Naive B cell (primary cell): ENCODE results near the gene ADD3. TPM values are rescaled to one million over a fixed set of nuclear protein-coding genes. Genes with fewer than 3 reads are reported as not detected.
"Not testable (repeated sequence)": the region's sequence is repeated elsewhere in the genome, so short reads cannot be mapped to it uniquely, and the experiment has no call there.

ENCODE experiments used
- ATAC-seq, 2 donors: fragments of 150-1000 bp; cut with Tn5 transposase; 2 replicates each; pipeline ENCODE4 v1.10.0; 2021; ENCODE audit warnings: low read depth in 2 of 2, mild to moderate bottlenecking in 2 of 2, moderate library complexity in 2 of 2
- DNase-seq: peaks from one replicate; pipeline ENCODE4 v3.0.0; 2022
- H3K27ac Mint-ChIP-seq, 6 donors: one replicate each; pipeline ENCODE4 v1.8.0; 2020 to 2022; ENCODE audit warnings: mild to moderate bottlenecking in 6 of 6, mixed read lengths in 6 of 6, moderate library complexity in 5 of 6, inconsistent platforms in 2 of 6
- H3K27me3 Mint-ChIP-seq, 3 donors: one replicate each; pipeline ENCODE4 v1.8.0; 2021 to 2022; ENCODE audit warnings: mixed read lengths in 3 of 3, mild to moderate bottlenecking in 1 of 3
- H3K36me3 Mint-ChIP-seq, 2 donors: one replicate each; pipeline ENCODE4 v1.8.0; 2020 to 2022; ENCODE audit warnings: mixed read lengths in 2 of 2, inconsistent platforms in 1 of 2, mild to moderate bottlenecking in 1 of 2
- H3K4me1 Mint-ChIP-seq, 3 donors: one replicate each; pipeline ENCODE4 v1.8.0; 2020 to 2022; ENCODE audit warnings: mixed read lengths in 3 of 3, inconsistent platforms in 1 of 3, mild to moderate bottlenecking in 1 of 3, moderate library complexity in 1 of 3
- H3K4me3 Mint-ChIP-seq, 8 donors: one replicate each; pipeline ENCODE4 v1.8.0; 2020 to 2022; ENCODE audit warnings: mild to moderate bottlenecking in 8 of 8, mixed read lengths in 8 of 8, moderate library complexity in 8 of 8, inconsistent platforms in 2 of 8
- H3K9me3 Mint-ChIP-seq, 7 donors: one replicate each; pipeline ENCODE4 v1.8.0; 2020 to 2022; ENCODE audit warnings: mixed read lengths in 7 of 7, mild to moderate bottlenecking in 5 of 7, inconsistent platforms in 2 of 7, moderate library complexity in 1 of 7
- polyA plus RNA-seq, 6 donors: library from polyadenylated mRNA; unstranded; fragments of 300-500 nt; fragmentation: Illumina TruSeq; gene quantifications; one replicate each; pipeline ENCODE4 v1.2.3, GENCODE V29; 2021; ENCODE audit warnings: low read depth in 6 of 6

Gene ADD3
- polyA plus RNA-seq, 6 donors from 2014 or later = 322 to 394 (median 366) TPM

DNA sequence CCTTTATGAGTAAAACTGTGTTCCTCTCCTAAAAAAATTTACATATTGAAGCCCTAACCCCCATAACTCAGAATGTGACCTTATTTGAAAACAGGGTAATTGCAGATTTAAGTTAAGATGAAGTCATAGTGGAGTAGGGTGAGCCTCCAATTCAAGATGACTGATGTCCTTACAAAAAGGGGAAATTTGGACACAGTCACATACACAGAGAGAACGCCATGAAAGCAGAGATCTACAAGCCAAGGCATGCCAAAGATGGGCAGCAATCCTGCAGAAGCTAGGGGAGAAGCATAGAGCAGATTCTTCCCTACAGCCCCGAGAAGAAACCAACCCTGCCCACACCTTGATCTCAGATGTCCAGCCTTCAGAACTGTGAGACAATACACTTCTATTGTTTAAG, 23.8 kb upstream of the ADD3 start:
- ATAC-seq = no peak
- H3K27ac Mint-ChIP-seq = no peak overlapping the region
- peaks cover 8 to 30% (median 17%) of the 10 kb centered on the region in 7 donors for H3K9me3 Mint-ChIP-seq

DNA sequence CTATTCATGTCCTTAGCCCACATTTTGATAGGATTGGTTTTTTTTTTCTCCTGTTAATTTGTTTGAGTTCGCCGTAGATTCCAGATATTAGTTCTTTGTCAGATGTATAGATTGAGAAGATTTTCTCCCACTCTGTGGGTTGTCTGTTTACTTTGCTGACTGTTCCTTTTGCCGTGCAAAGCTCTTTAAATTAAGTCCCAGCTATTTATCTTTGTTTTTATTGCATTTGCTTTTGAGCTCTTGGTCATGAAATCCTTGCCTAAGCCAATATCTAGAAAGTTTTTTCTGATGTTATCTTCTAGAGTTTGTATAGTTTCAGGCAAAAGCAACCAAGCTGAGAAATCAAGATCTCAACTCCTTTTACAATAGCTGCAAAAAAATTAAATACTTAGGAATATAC, 22.0 kb upstream of the ADD3 start:
- H3K27me3 Mint-ChIP-seq, H3K4me3 Mint-ChIP-seq, H3K27ac Mint-ChIP-seq, DNase-seq, H3K4me1 Mint-ChIP-seq, ATAC-seq: not testable (repeated sequence)
- Mint-ChIP-seq H3K9me3 (peaks cover 8 to 32% (median 17%) of the 10 kb centered on the region in 7 donors), H3K36me3 (peaks cover 11 to 18% of the 10 kb centered on the region in 2 donors)

More for the DNA sequence above, 23.8 kb upstream of the ADD3 start:
- H3K36me3 Mint-ChIP-seq = peaks cover 11 to 18% of the 10 kb centered on the region in 2 donors
- no peak for DNase-seq
- H3K4me3 Mint-ChIP-seq = no peak overlapping the region
- no peaks in the 10 kb centered on the region for H3K27me3 Mint-ChIP-seq
- H3K4me1 Mint-ChIP-seq = no peaks in the 10 kb centered on the region

DNA sequence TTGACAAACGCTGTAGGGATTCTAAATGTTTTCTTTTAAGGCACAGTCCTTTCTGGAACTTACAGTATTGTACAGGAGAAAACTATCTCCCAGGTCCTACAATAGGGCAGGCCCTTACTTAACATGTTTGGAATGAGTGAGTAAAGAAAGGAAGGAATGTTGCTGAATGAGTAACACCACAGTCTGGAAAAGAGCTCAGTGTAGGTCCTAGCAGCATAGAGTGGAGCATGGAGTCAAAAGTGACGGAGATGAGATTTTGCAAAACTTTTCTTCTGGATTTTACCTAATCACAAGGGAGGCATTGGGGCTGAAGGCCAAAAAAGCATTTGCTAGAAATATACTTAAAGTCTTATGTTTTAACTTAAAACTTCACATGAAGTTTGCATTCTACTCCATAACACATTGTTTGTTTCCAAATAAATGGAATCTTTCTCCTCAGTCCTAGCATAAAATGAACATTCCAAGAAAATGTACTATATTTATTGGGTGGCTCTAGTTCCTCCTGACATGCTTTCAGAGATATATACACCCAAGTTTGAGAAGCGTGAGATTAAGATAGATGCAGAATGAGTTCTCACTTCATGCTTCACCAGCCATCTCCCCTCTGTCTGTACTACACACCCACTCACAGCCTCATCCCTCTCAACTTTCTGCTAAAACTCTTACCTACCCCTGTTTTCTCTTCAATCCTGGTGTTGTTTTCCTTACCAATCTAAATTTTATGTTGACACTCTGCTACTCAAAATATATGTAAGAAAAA, 20.2 kb upstream of the ADD3 start:
- no peaks in the 10 kb centered on the region for H3K4me1 Mint-ChIP-seq
- DNase-seq (no peak), ATAC-seq (no peak)
- peak overlapping the region in 1 of 6 donors; percentile 74 for H3K27ac Mint-ChIP-seq
- H3K36me3 Mint-ChIP-seq = peaks cover 11 to 18% of the 10 kb centered on the region in 2 donors
- H3K9me3 Mint-ChIP-seq = peaks cover 8 to 32% (median 17%) of the 10 kb centered on the region in 7 donors
- H3K4me3 Mint-ChIP-seq = no peak overlapping the region
- no peaks in the 10 kb centered on the region for H3K27me3 Mint-ChIP-seq

DNA sequence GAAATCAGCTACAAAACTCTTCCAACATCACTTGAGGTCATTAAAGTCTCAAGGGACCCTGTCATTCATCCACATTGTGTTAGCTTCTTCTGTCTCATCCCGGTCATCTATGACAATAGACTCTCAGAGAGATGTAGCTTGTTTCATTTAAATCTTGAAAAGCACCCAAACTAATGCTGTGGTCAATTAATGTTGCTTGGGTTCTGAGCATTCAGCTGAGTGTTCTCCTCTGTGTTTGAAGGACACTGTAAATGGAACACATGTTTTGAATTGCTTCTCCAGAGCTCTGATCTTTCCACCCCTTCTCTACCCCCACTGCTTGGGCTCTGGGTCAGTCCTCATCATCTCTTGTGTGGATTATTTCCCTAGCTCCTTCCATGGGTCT, 19.6 kb upstream of the ADD3 start:
- Mint-ChIP-seq H3K4me1 (peaks cover 0 to 2% (median 0%) of the 10 kb centered on the region in 3 donors), H3K9me3 (peaks cover 8 to 32% (median 17%) of the 10 kb centered on the region in 7 donors), H3K36me3 (peaks cover 11 to 18% of the 10 kb centered on the region in 2 donors), H3K4me3 (peak overlapping the region in 1 of 8 donors; percentile 31), H3K27me3 (no peaks in the 10 kb centered on the region), H3K27ac (no peak overlapping the region)
- ATAC-seq (no peak), DNase-seq (no peak)

DNA sequence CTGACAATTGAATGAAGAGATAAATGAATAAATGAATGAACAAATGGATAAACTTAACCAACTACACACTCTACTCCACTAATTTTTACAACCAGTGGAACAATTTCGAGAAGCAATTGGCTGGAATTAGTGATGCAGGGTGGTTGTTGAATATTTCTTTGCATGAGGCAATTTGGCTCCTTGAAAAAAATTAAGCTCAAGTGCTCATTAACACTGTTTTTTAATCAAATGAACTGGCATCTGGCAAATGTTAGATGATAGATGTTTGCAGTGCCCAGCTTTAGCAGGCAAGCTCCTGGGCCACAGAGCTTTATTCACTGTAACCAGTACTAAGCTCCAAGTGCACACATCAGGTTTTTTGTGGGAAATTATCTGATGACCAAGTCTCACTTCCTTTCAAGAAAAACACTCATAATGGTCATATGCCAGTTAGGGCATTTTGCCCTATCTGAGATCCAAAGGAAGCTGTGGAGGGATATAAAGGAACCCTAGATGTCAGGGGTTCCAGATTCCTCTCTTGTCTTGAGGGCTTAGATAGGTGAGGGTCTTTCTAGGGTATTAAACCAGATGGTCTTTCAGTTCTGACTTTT, 16.4 kb upstream of the ADD3 start:
- Mint-ChIP-seq H3K27ac (no peak overlapping the region), H3K27me3 (no peaks in the 10 kb centered on the region), H3K36me3 (peaks cover 11 to 18% of the 10 kb centered on the region in 2 donors), H3K4me3 (no peak overlapping the region), H3K4me1 (peaks cover 12 to 30% (median 15%) of the 10 kb centered on the region in 3 donors), H3K9me3 (peaks cover 8 to 23% (median 11%) of the 10 kb centered on the region in 7 donors)
- no peak for DNase-seq
- ATAC-seq = no peak

DNA sequence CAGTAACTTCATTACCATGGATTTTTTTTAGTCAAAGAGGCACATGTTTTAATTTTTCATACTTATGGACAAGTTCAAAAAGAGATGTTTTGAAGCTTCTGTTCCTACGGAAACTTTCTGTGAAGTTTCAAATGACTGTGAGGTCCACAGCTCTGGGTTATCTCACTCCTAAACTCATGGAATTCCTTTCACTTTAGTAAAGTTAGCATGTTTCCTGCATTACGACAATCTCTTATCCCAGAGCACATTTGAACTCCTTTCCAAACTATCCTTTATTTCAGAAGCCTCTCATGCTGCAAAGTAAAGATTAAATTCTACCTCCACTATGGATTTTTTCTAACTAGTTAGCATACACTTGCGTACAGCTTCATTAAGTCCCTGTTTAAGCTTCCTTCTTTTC, 15.3 kb upstream of the ADD3 start:
- DNase-seq = no peak
- peak overlapping the region in 1 of 6 donors; percentile 8 for H3K27ac Mint-ChIP-seq
- H3K9me3 Mint-ChIP-seq = peaks cover 6 to 17% (median 9%) of the 10 kb centered on the region in 7 donors
- peaks cover 21 to 38% (median 25%) of the 10 kb centered on the region in 3 donors for H3K4me1 Mint-ChIP-seq
- ATAC-seq = no peak
- no peak overlapping the region for H3K4me3 Mint-ChIP-seq
- H3K27me3 Mint-ChIP-seq = no peaks in the 10 kb centered on the region
- peaks cover 7 to 13% of the 10 kb centered on the region in 2 donors for H3K36me3 Mint-ChIP-seq

DNA sequence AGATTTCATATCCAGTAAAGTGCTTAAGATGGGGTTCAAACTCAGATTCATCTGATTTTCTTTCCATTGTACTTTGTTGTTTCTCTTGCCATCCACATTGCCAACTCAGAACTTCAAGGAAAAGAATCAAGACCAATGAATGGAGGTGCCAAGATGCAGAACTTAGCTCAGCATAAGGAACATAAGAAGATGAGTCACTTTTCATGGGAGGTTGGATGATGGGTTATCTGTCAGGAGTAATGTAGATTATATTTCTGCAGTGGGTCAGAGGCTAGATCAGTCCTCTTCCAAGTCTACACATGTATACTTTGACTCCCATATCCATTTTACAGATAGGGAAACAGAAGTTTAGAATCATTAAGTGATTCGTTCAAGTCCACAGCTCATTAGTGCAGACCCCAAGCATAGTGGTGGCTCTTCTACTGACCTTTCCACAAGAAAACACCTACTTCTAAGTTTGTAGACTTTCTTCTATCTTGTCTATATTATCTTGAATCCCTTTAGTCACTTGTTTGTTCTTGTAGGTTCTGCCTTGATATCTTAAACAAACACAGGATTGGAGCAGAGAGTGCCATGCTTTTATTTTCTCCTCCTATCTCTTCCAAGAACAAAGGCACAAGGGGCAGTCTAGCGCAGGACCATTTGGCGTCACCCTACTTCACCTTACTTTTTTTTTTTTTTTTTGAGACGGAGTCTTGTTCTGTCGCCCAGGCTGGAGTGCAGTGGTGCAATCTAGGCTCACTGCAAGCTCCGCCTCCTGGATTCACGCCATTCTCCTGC, 14.0 kb upstream of the ADD3 start:
- peaks cover 0 to 7% (median under 1%) of the 10 kb centered on the region in 7 donors for H3K9me3 Mint-ChIP-seq
- no peak overlapping the region for H3K27ac Mint-ChIP-seq
- peaks cover 33 to 48% (median 38%) of the 10 kb centered on the region in 3 donors for H3K4me1 Mint-ChIP-seq

DNA sequence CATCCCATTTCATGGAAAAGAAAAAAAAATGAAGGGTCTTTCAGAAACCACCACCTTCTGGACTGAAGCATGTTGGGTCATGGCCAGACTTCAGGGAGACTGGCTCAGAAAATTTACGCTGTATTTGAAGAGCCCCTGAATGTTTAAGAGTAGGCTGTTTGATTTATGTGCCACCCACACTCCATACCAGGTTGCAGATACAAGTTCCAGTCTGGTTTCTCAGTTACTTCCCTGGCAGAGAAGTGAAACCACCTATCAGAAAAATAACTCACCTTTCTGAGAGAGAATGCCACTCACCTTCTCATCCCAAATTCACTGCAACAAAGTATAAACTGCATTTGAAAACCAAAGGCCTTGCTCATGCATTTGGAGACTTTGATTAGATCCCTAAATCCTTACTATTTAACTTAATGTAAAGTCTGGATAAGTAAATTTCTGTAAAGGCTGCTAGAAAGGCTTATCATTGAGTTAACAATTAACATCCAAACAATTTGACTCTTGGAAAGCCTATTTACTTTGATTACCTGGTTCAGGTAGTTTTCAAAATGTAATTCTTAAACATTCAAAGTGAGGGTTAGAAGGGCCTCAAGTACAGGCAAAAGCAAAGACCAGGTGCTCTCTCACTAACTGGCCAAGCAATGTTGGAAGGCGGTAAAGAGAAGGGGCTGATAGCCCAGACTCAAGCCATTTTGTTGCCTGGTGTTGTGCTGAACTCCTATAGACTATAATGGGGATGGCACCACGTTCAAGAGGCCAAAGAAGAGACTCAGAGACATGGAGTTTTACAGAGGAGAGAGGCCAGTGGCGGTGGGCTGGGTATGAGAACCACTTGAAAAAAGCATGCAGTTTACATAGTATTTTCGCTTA, 12.8 kb upstream of the ADD3 start:
- peak; percentile 37 to 45 for ATAC-seq
- Mint-ChIP-seq H3K36me3 (no peaks in the 10 kb centered on the region), H3K4me1 (peaks cover 36 to 52% (median 44%) of the 10 kb centered on the region in 3 donors), H3K27me3 (no peaks in the 10 kb centered on the region), H3K9me3 (peaks cover 0 to 7% (median 0%) of the 10 kb centered on the region in 7 donors), H3K4me3 (peak overlapping the region in 3 of 8 donors; percentile 26 to 48 (median 37)), H3K27ac (peak overlapping the region in 5 of 6 donors; percentile 6 to 54 (median 27))
- DNase-seq = no peak

More for the DNA sequence above, 14.0 kb upstream of the ADD3 start:
- Mint-ChIP-seq H3K27me3 (no peaks in the 10 kb centered on the region), H3K4me3 (peak overlapping the region in 1 of 8 donors; percentile 29), H3K36me3 (peaks cover 0 to under 1% of the 10 kb centered on the region in 2 donors)
- DNase-seq (no peak), ATAC-seq (no peak)

DNA sequence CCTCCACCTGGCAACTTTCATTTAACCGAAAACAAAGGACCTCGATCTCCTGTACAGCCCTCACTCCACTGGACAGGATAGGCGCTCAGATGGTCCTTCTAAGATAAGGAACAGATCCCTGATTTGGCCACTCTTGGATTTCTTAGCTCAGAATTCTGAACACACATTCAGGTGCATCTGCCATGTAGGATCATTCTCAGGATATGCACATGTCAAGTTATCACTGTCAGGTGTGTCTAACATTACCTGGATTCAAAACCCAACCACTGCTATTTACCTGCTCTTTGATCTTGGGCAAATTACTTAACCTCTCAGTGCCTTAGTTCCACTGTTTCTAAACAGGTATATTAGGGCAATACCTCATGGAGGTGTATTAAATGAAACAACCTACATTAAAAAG, 12.2 kb upstream of the ADD3 start:
- Mint-ChIP-seq H3K4me1 (peaks cover 36 to 52% (median 44%) of the 10 kb centered on the region in 3 donors), H3K36me3 (no peaks in the 10 kb centered on the region), H3K27me3 (no peaks in the 10 kb centered on the region), H3K9me3 (peaks cover 0 to 7% (median 0%) of the 10 kb centered on the region in 7 donors), H3K27ac (peak overlapping the region in 2 of 6 donors; percentile 19 to 27), H3K4me3 (peak overlapping the region in 2 of 8 donors; percentile 37 to 48)
- DNase-seq = no peak
- ATAC-seq = no peak

DNA sequence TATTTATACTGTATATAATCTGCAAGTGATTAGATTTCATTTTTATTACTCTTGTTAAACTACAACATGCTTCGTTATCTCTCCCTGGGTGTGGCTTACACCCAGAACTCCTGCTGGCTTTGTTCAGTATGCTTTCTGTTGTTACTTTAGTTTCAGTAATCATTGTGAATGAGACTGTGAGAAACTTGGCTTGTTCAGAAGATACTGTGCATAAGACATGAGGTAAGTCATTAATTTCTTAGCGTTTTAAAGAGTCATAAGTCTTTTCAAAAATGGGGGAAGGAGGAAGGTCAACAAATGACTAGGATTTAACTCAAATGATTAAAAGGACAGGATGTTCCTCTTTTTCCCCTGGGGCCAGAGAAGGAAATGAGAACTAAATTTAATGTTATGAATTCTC, 11.6 kb upstream of the ADD3 start:
- DNase-seq (no peak), ATAC-seq (peak; percentile 16 to 37)
- H3K4me3 Mint-ChIP-seq = peak overlapping the region; percentile 23 to 86 (median 62)
- H3K27ac Mint-ChIP-seq = peak overlapping the region in 3 of 6 donors; percentile 4 to 57 (median 30)
- no peaks in the 10 kb centered on the region for H3K27me3 Mint-ChIP-seq
- peaks cover 0 to 7% (median 0%) of the 10 kb centered on the region in 7 donors for H3K9me3 Mint-ChIP-seq
- peaks cover 36 to 52% (median 44%) of the 10 kb centered on the region in 3 donors for H3K4me1 Mint-ChIP-seq
- no peaks in the 10 kb centered on the region for H3K36me3 Mint-ChIP-seq

DNA sequence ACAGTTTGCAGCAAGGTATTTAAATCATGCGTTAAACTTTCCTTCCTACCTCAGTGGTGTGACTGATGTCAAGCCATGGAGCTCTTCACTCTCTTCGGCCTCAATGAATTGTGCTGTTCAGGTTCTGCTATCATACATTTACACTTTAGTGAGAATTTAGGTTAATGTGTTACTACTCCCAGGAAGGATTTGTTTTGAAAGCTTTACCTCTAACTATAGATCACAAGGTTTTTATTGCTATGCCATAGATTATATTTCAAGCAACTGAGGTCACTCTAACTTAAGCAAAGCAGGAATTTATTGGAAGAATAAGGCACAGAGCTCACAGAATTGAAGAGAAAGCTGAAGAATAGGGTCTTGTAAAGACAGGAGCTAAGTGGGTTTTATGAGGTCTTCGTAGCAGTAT, 11.0 kb upstream of the ADD3 start:
- peak overlapping the region; percentile 23 to 86 (median 63) for H3K4me3 Mint-ChIP-seq
- H3K36me3 Mint-ChIP-seq = no peaks in the 10 kb centered on the region
- H3K4me1 Mint-ChIP-seq = peaks cover 36 to 52% (median 44%) of the 10 kb centered on the region in 3 donors
- ATAC-seq (no peak), DNase-seq (no peak)
- no peaks in the 10 kb centered on the region for H3K27me3 Mint-ChIP-seq
- peaks cover 0 to 7% (median 0%) of the 10 kb centered on the region in 7 donors for H3K9me3 Mint-ChIP-seq
- peak overlapping the region in 4 of 6 donors; percentile 4 to 88 (median 35) for H3K27ac Mint-ChIP-seq

DNA sequence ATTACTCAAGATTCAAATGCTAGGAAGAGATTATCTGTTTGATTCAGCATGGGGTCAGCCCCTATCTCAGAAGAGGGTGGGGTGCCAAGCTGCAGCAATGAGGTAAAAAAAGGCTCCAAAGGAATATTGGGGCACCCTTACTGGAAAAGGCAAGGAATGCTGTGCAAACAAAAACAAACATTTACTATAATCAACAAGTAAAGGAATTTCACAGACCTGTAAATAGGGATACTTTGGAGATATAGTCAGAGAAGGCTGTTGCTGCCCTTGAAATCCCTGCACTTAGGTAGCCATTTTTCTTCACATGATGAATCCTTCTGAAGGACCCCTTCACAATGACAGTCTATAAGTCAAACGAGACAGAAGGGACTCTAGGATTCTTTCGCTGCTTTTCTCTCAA, 10.6 kb upstream of the ADD3 start:
- no peak for ATAC-seq
- H3K9me3 Mint-ChIP-seq = peaks cover 0 to 7% (median 0%) of the 10 kb centered on the region in 7 donors
- H3K4me3 Mint-ChIP-seq = peak overlapping the region in 3 of 8 donors; percentile 60 to 65 (median 61)
- H3K27ac Mint-ChIP-seq = peak overlapping the region in 3 of 6 donors; percentile 4 to 51 (median 13)
- H3K27me3 Mint-ChIP-seq = no peaks in the 10 kb centered on the region
- H3K4me1 Mint-ChIP-seq = peaks cover 36 to 52% (median 44%) of the 10 kb centered on the region in 3 donors
- H3K36me3 Mint-ChIP-seq = no peaks in the 10 kb centered on the region
- DNase-seq = no peak
